ENCODE measurements around the gene CSRP1. TPM values are rescaled to one million over a fixed set of nuclear protein-coding genes. Genes with fewer than 3 reads are reported as not detected.
A peak's percentile ranks its signal among the peaks of the same experiment; 100 is the strongest.

The CSRP1 gene
- total RNA-seq, 2 experiments from 2014 or later, result 82.4 to 83.4 TPM

DNA sequence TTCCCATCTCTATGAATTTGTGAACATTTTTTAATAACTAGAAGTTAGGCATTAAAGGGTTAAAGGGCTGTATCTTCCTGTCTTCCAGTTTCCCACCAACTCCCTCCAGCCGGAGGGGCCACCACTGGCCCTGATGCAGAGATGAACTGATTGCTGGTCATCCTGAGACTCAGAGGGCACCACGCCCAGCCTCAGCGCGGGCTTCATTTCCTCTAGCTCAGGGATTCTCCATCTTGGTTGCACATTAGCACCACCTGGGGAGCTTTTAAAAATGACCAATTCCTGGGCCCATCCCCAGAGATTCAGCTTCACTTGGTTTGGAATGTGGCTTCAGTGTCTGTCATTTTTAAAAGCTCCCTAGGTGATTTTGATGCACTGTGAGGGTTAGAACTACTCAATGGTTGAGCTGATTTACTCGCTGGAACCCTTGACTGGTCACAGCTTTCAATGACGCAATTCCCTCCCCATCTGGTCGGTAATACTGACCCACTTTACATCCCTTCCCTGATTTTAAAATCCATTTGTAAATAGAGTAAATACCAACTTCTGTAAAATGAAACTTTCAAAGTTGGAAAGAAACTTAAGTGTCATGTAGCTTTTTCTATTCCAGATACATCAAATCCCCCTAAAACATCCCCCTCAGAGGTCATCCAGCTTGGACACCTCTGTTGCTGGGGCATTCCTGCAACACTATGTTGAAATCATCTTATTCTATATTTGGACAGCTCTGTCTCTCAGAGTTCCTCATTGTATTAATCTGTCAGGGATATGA, 37.1 kb upstream of the CSRP1 start:
- H3K9me3 Mint-ChIP-seq, result no peaks in the 10 kb centered on the region
- POLR2A ChIA-PET, result no interaction called here
- H3K4me3 Mint-ChIP-seq, result no peak overlapping the region
- peaks cover 2% of the 10 kb centered on the region for H3K36me3 Mint-ChIP-seq (ENCODE audit: low read depth)
- H3K27ac Mint-ChIP-seq, result no peak overlapping the region
- CTCF ChIA-PET, result interaction anchor here (0.9 kb wide), 1 partner anchor 31 kb away, joined by 3 read pairs; no protein-coding TSS in a partner anchor
- peaks cover 8% of the 10 kb centered on the region for H3K4me1 Mint-ChIP-seq
- DNase-seq, result no peak
- H3K27me3 Mint-ChIP-seq, result peaks cover 56% of the 10 kb centered on the region

DNA sequence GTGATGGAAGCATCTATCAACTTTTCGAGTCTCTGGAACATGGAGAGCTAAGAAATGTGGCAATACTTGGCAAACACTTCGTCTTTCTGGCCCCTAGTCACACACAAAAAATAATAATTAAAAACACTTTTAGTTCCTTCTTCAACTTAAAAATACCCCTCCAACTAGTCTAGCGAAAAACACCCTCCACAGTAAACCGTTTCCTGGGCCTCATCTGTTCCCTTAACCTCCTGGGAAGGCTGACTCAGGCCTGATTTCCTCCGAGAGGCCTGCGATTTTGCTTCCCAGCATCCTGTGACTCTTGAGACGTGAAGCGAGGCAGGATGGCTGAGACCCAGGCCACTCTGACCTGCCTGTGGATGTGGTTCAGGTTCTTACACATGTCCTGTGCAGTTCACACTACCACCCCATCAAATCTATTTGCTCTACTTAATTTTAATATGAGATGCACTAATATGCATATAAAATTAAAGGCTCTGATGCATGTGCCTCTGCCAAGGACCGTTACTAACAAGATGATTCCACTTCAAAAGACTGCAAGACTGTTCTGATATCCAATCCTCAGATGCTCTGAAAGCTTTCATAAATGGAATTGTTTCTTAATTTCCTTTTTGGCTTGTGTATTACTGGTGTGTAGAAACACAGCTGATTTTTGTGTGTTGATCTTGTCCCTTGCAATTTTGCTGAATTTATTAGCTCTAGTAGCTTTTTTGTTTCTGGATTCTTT, 35.5 kb upstream of the CSRP1 start:
- no peak overlapping the region for H3K4me3 Mint-ChIP-seq
- CTCF ChIA-PET, result interaction anchor here (1.1 kb wide), 1 partner anchor 60 kb away, joined by 3 read pairs; no protein-coding TSS in a partner anchor
- H3K9me3 Mint-ChIP-seq, result no peaks in the 10 kb centered on the region
- POLR2A ChIA-PET, result no interaction called here
- peaks cover 2% of the 10 kb centered on the region for H3K36me3 Mint-ChIP-seq (ENCODE audit: low read depth)
- H3K4me1 Mint-ChIP-seq, result peaks cover 14% of the 10 kb centered on the region
- H3K27me3 Mint-ChIP-seq, result peaks cover 68% of the 10 kb centered on the region
- H3K27ac Mint-ChIP-seq, result no peak overlapping the region
- DNase-seq, result no peak

DNA sequence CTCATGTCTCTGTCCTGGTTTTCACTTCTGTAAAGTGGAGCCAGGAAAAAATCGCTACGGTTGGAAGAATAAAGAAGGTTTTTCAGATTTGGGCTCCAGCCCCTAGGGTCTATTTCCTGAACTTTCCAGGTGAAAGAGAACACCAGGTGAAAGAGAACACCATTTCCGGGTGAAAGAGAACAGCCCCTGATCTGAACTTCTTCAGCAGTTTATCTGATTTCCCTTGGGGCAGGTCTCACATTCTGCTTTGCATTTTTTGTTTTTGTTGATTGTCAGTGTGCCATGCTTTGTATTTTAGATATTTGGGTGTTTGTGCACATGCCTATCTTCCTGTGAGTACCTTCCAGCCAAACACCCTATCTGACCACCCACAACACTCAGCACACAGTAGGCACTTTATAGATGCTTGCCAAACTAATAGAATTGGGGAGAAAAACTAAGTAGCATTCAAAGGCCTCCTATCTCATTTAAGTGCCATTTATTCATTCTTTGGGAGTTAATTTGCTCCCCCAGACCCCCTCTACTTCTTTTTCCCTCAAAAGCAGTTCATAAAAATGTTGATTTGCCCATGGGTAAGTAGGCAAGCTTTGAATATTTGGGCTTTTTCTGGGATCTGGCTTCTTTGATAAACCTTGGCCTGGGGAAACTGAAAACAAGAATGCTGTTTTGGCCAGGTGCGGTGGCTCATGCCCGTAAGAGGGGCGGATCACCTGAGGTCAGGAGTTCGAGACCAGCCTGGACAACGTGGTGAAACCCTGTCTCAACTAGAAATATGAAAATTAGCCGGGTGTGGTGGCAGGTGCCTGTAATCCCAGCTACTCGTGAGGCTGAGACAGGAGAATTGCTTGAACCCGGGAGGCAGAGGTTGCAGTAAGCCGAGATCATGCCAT, 34.2 kb upstream of the CSRP1 start:
- H3K36me3 Mint-ChIP-seq (ENCODE audit: low read depth), result peaks cover 2% of the 10 kb centered on the region
- ChIA-PET CTCF (interaction anchor here (1.6 to 2.0 kb wide), 2 partner anchors 19 to 28 kb away, joined by 5 to 10 read pairs; no protein-coding TSS in a partner anchor), POLR2A (interaction anchor here (0.6 kb wide), 1 partner anchor 916 kb away, joined by 3 read pairs; no protein-coding TSS in a partner anchor)
- no peak for DNase-seq
- peaks cover 14% of the 10 kb centered on the region for H3K4me1 Mint-ChIP-seq
- no peak overlapping the region for H3K4me3 Mint-ChIP-seq
- H3K27me3 Mint-ChIP-seq, result peaks cover 81% of the 10 kb centered on the region
- H3K27ac Mint-ChIP-seq, result no peak overlapping the region
- H3K9me3 Mint-ChIP-seq, result no peaks in the 10 kb centered on the region

DNA sequence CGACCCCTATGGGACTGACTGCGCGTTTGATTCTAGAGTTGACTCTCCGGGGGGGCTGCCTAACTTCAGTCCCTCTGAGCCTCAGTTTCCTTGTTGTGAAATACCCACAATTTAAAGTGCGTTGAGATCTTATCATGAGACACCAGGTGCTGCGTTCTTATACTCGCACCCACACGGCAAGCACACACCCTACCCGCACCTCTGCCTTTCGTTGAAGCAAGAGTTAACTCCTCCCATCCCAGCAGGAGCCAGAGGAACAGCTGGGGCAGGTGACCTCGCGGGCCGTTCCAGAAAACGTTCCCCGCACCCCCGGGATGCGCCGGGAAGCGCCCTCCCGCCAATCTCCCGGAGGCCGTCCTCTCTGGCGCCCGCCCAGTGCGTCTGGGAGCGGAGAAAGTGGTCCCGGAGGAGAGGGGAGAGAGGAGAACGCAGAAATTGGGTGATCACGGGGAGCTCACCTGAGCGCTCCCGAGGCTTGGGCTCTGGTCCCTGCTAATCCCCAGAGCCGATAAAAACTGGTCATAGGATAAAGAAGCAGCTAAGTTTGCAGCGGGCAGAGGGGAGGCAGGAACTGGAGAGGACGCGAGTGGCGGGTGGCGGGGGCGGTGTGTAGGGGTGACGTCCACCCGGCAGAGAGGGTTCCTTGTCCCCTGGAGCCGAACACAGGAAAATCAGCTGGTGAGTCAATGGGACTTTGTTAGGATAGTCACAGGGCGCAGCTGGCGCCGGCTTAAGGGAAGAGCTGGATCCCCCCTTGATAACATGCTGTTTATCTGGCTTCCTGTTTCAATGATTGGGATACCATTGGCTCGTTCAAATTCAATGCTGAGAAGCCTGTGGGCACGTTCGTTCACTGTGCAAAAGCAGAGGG, 32.9 kb upstream of the CSRP1 start:
- H3K36me3 Mint-ChIP-seq (ENCODE audit: low read depth), result peaks cover 2% of the 10 kb centered on the region
- POLR2A ChIA-PET, result interaction anchor here (0.7 kb wide), 1 partner anchor 311 kb away, joined by 3 read pairs; no protein-coding TSS in a partner anchor
- H3K27me3 Mint-ChIP-seq, result peaks cover 74% of the 10 kb centered on the region
- peak overlapping the region; percentile 57 for H3K4me3 Mint-ChIP-seq
- no peaks in the 10 kb centered on the region for H3K9me3 Mint-ChIP-seq
- CTCF ChIA-PET, result interaction anchor here (1.6 to 2.0 kb wide), 2 partner anchors 18 to 27 kb away, joined by 5 to 10 read pairs; no protein-coding TSS in a partner anchor
- H3K4me1 Mint-ChIP-seq, result peaks cover 14% of the 10 kb centered on the region
- H3K27ac Mint-ChIP-seq, result no peak overlapping the region
- DNase-seq, result no peak

DNA sequence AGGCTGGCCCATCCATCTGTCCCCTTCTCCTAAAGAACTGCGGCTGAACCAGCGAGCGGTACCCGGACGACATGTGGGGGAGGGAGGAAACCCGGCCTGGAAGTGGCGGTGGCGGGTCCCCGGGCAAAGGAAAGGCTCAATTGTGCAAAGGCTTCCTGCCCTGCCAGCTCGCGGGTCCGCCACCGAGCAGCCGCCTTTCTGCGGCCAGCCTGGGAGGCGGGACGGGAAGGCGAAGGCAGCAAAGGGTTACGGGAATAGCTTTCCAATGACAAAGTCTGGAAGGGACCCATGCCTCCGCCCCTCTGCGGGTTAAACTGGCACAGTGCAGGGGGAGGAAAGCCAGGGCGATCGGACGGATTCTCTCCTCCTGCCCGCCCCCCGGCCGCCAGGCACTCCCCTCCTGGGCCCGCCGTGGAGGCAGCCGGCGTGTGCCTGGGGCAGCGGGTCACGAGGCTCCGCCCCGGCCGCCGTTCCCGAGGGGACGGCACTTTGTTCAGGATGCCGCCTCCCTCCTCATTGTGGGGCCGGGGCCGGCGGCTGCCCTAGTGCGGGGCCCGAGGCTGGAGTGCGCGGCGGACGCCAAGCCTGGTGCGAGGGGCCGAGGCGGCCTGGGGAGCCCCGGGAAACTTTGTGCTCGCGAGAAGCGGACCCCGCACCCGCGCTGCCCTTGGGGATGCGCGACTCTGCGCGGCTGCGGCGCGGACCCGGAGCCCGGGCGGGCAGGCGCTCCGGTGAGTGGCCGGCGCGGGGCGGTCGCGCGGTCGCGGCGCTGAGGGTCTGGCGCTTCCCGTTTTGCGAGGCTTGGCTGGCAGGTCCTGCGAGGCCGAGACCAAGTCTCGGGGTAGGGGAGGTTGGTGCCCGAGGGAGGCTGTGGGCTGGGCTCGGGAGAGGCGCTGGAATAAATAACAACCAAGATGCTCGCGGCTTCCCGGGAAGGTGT, 32.0 kb upstream of the CSRP1 start, which contains the start of gene NAV1:
TSS of gene NAV1 (plus strand) at position 516 of the 940 bp plus-strand sequence. CDS start 83,758 bp downstream, outside the sequence.
- H3K4me1 Mint-ChIP-seq, result peaks cover 17% of the 10 kb centered on the region
- H3K27ac Mint-ChIP-seq, result no peak within 1 kb of the TSS
- ChIA-PET POLR2A (no interaction called here), CTCF (interaction anchor here (1.6 to 1.8 kb wide), 2 partner anchors 12 to 26 kb away, joined by 7 to 8 read pairs; no protein-coding TSS in a partner anchor)
- peaks cover 68% of the 10 kb centered on the region for H3K27me3 Mint-ChIP-seq
- H3K9me3 Mint-ChIP-seq, result no peaks in the 10 kb centered on the region
- DNase-seq, result no peak
- H3K4me3 Mint-ChIP-seq, result peak within 1 kb of the TSS; percentile 57
- peaks cover 2% of the 10 kb centered on the region for H3K36me3 Mint-ChIP-seq (ENCODE audit: low read depth)

DNA sequence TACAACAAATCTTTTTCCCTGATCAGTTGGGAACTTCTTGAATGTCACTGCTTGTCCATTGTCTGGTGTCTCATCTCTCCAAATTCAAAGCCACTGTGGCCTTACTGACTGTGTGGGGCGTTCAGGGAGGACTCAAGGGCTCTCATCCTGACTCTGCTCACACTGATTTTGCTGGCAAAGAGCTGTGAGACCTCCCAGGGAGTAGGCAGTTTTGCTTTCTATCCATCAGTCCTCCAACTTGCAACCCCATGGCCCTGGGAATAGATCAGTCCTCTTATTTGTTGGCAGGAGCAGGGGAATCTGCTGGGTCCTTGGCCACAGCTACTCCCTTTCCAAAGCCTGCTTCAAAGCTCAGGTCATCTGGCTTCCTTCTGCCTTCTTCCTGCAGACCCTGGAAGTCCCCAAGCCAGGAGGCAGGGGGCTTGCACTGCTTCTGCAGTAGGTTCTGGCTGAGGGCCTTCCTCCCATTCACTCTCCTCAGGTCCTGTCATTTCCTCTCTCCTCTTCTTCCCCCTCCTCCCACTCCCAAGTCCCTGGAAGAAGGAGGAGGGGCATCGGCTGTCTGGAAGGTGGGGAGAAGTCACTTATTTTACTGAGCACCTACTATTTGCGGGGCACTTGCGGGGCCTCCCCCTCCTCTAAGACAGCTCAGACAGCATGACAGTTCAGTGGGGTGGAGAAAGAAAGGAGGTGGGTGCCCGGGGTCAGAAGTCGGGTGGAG, 31.1 kb upstream of the CSRP1 start:
- H3K9me3 Mint-ChIP-seq, result no peaks in the 10 kb centered on the region
- peaks cover 2% of the 10 kb centered on the region for H3K36me3 Mint-ChIP-seq (ENCODE audit: low read depth)
- ChIA-PET POLR2A (no interaction called here), CTCF (interaction anchor here (1.6 to 1.8 kb wide), 2 partner anchors 13 to 25 kb away, joined by 7 to 8 read pairs; no protein-coding TSS in a partner anchor)
- DNase-seq, result no peak
- H3K4me3 Mint-ChIP-seq, result peak overlapping the region; percentile 49
- H3K27ac Mint-ChIP-seq, result no peak overlapping the region
- H3K4me1 Mint-ChIP-seq, result peaks cover 17% of the 10 kb centered on the region
- H3K27me3 Mint-ChIP-seq, result peaks cover 65% of the 10 kb centered on the region

DNA sequence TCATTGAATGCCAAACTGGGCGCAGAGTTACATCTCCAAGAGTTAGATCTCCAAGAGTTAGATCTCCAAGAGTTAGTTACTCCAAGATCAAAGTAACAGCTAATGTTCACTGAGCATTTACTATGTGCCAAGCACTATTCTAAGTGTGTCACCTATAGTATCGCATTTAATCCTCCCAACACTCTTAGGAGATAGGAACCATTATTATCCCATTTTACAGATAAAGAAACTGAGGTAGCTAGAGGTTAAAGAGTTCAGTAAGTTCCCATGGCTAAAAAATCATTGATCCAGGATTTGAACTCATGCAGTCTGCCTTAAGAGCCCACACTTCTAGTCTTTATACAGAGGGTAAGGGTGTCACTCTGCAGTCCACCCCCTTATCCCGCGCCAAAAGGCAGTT, 30.5 kb upstream of the CSRP1 start:
- DNase-seq, result no peak
- Mint-ChIP-seq H3K9me3 (no peaks in the 10 kb centered on the region), H3K27ac (no peak overlapping the region), H3K36me3 (ENCODE audit: low read depth) (peaks cover 2% of the 10 kb centered on the region), H3K27me3 (peaks cover 59% of the 10 kb centered on the region), H3K4me3 (no peak overlapping the region), H3K4me1 (peaks cover 17% of the 10 kb centered on the region)
- ChIA-PET POLR2A (no interaction called here), CTCF (interaction anchor here (1.6 to 1.8 kb wide), 2 partner anchors 14 to 24 kb away, joined by 7 to 8 read pairs; no protein-coding TSS in a partner anchor)

DNA sequence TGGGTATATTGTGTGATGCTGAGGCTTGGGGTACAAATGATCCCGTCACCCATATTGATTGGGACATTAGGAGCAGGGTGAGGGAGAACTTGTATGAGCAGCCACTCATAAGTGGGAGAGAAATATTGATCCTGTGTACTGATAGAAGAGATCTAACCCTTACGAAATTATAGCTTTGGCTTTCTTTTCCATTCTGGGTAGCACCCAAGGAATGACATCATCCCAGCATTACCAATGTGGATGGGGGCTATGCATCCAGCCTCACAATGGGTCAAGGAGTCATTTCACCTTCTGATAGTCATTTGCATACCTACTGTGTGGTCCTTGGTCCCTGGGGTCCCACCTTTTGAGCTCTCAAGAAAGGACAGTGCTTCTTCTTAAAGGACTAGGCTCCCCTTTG, 30.1 kb upstream of the CSRP1 start:
- no peaks in the 10 kb centered on the region for H3K9me3 Mint-ChIP-seq
- ChIA-PET POLR2A (no interaction called here), CTCF (interaction anchor here (1.8 kb wide), 1 partner anchor 24 kb away, joined by 8 read pairs; no protein-coding TSS in a partner anchor)
- H3K4me3 Mint-ChIP-seq, result no peak overlapping the region
- H3K27ac Mint-ChIP-seq, result no peak overlapping the region
- peaks cover 17% of the 10 kb centered on the region for H3K4me1 Mint-ChIP-seq
- H3K36me3 Mint-ChIP-seq (ENCODE audit: low read depth), result peaks cover 2% of the 10 kb centered on the region
- peaks cover 55% of the 10 kb centered on the region for H3K27me3 Mint-ChIP-seq
- no peak for DNase-seq

DNA sequence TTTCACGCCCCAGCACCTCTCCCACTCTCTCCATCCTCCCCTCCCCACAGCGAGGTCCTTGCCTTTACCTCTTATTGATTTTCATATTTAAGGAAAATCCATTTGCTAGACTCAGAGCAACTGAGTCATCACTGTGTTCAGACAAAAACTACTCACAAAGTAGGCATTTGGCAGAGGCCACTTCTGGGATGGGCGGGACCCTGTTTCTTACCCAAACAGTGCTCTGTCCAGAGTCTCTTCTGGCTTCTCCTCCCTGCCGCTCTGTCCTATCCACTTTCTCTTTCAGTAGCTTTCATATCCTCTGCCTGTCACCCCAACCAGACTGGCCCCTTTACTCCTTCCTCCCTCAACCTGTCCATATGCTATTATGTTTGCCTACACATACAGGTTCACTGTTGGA, 29.6 kb upstream of the CSRP1 start:
- Mint-ChIP-seq H3K4me3 (no peak overlapping the region), H3K27me3 (peaks cover 50% of the 10 kb centered on the region), H3K27ac (no peak overlapping the region), H3K4me1 (peaks cover 17% of the 10 kb centered on the region), H3K9me3 (no peaks in the 10 kb centered on the region), H3K36me3 (ENCODE audit: low read depth) (peaks cover 2% of the 10 kb centered on the region)
- POLR2A ChIA-PET, result no interaction called here
- CTCF ChIA-PET, result interaction anchor here (1.0 to 1.8 kb wide), 3 partner anchors 12 to 291 kb away, joined by 3 to 8 read pairs (median 3); no protein-coding TSS in a partner anchor
- no peak for DNase-seq

DNA sequence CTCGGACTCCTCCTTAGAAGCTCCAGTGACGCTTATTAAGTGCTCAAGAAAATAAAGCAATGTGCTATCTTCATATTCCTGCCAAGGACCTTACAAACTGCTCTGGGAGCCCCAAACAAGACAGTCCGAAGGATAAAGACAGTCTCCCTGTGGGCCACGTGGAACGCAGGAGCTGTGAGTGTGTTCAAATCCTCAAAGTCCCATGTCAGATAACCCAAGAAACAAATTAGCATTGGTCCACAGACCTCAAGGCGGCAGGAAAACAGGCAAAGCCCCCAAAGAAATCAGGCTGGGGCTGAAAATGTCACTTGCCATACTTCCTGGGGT, 29.0 kb upstream of the CSRP1 start:
- no peak for DNase-seq
- no peaks in the 10 kb centered on the region for H3K9me3 Mint-ChIP-seq
- H3K4me1 Mint-ChIP-seq, result peaks cover 17% of the 10 kb centered on the region
- CTCF ChIA-PET, result interaction anchor here (1.0 to 1.5 kb wide), 2 partner anchors 13 to 292 kb away, joined by 3 read pairs; no protein-coding TSS in a partner anchor
- H3K27ac Mint-ChIP-seq, result no peak overlapping the region
- H3K27me3 Mint-ChIP-seq, result peaks cover 44% of the 10 kb centered on the region
- POLR2A ChIA-PET, result no interaction called here
- no peak overlapping the region for H3K4me3 Mint-ChIP-seq
- peaks cover under 1% of the 10 kb centered on the region for H3K36me3 Mint-ChIP-seq (ENCODE audit: low read depth)
